Measurements from ENCODE around the gene CLOCK.
A peak's percentile ranks its signal among the peaks of the same experiment; 100 is the strongest.

GRCh38 chr4:55409468-55410171, 137.1 kb downstream of the CLOCK start:
- TF ChIP-seq WRNIP1 (IDR thresholded peaks at IDR 0.05; ENCODE audit: borderline replicate concordance, low read depth, low read length) (no peak), SP1 (IDR thresholded peaks at IDR 0.05; ENCODE audit: low read depth, low read length) (no peak), RAD21 (IDR thresholded peaks at IDR 0.05; ENCODE audit: insufficient read depth, low read depth, low read length) (peak; percentile 71), KDM1A (IDR thresholded peaks at IDR 0.05; ENCODE audit: borderline replicate concordance) (no peak), MTA3 (IDR thresholded peaks at IDR 0.05; ENCODE audit: borderline replicate concordance, low read length) (no peak), USF2 (IDR thresholded peaks at IDR 0.05; ENCODE audit: borderline replicate concordance, low read depth, low read length) (no peak), ZNF687 (IDR thresholded peaks at IDR 0.05) (no peak)
